HG02938 (cell line): ENCODE measurements around the gene GJB3.
"Not testable (repeated sequence)": the region's sequence is repeated elsewhere in the genome, so short reads cannot be mapped to it uniquely, and the experiment has no call there.

Experiments used
- ATAC-seq: cut with Tn5 transposase; IDR thresholded peaks from one replicate; pipeline ENCODE4 v1.9.1; 2021; ENCODE audit warnings: mild to moderate bottlenecking, moderate library complexity; ENCODE audit not compliant: unreplicated experiment

The GJB3 gene

GRCh38 chr1:34781071-34781843 is at the start of gene GJB3:
GJB3 (plus strand) TSS chr1:34781214; CDS start chr1:34784763, 3,549 bp downstream.
- no peak for ATAC-seq

- not testable (repeated sequence) for ATAC-seq
Observed at GRCh38 chr1:34732831-34733230, 48.2 kb upstream of the GJB3 start.

- ATAC-seq: no peak
Observed at GRCh38 chr1:34736692-34737091, 44.3 kb upstream of the GJB3 start.

- ATAC-seq: not testable (repeated sequence)
Observed at GRCh38 chr1:34737236-34737635, 43.8 kb upstream of the GJB3 start.

- ATAC-seq: no peak
Observed at GRCh38 chr1:34739613-34740012, 41.4 kb upstream of the GJB3 start.

GRCh38 chr1:34740161-34740868 is 40.7 kb upstream of the GJB3 start:
- no peak for ATAC-seq

GRCh38 chr1:34742667-34743270 is 38.2 kb upstream of the GJB3 start:
- no peak for ATAC-seq

GRCh38 chr1:34743775-34744174 is 37.2 kb upstream of the GJB3 start:
- no peak for ATAC-seq

- no peak for ATAC-seq
Observed at GRCh38 chr1:34744851-34745250, 36.2 kb upstream of the GJB3 start.

- ATAC-seq: no peak
Observed at GRCh38 chr1:34745666-34746065, 35.3 kb upstream of the GJB3 start.

GRCh38 chr1:34746101-34746500 is 34.9 kb upstream of the GJB3 start:
- no peak for ATAC-seq

GRCh38 chr1:34746785-34747637 is 34.0 kb upstream of the GJB3 start:
- ATAC-seq: no peak

GRCh38 chr1:34747638-34747941 is 33.4 kb upstream of the GJB3 start:
- no peak for ATAC-seq

GRCh38 chr1:34749992-34750391 is 31.0 kb upstream of the GJB3 start:
- no peak for ATAC-seq

GRCh38 chr1:34750610-34751009 is 30.4 kb upstream of the GJB3 start:
- ATAC-seq: no peak

GRCh38 chr1:34753163-34753562 is 27.9 kb upstream of the GJB3 start:
- no peak for ATAC-seq

GRCh38 chr1:34754964-34755637 is 25.9 kb upstream of the GJB3 start, which contains the start of gene GJB5:
GJB5 (plus strand) TSS chr1:34755047; CDS start chr1:34757331, 2,284 bp downstream.
- ATAC-seq: no peak

GRCh38 chr1:34755961-34756360 is 25.1 kb upstream of the GJB3 start:
- no peak for ATAC-seq

GRCh38 chr1:34757386-34757785 is 23.6 kb upstream of the GJB3 start:
- no peak for ATAC-seq

- no peak for ATAC-seq
Observed at GRCh38 chr1:34758751-34759150, 22.3 kb upstream of the GJB3 start.
